Uterus (tissue), 4 donors: ENCODE measurements around the gene LRWD1. TPM values are rescaled to one million over a fixed set of nuclear protein-coding genes. Genes with fewer than 3 reads are reported as not detected.

ENCODE experiments used
- DNase-seq, 2 donors: peaks; one replicate each; pipeline ENCODE4 v3.0.0-alpha.2; 2019 to 2020
- H3K27ac ChIP-seq, 2 donors: fragments of 200-600 bp; sonication (generic); 1 replicate in 1 of 2; 2 replicates in 1 of 2; pipeline ENCODE4 v1.5.1; 2016 to 2018
- H3K27me3 ChIP-seq, 2 donors: fragments of 200-600 bp; sonication (generic); one replicate each; pipeline ENCODE4 v1.5.1; 2018 to 2019; ENCODE audit warnings: control low read depth in 1 of 2
- H3K36me3 ChIP-seq, 2 donors: fragments of 200-600 bp; sonication (generic); one replicate each; pipeline ENCODE4 v1.5.1; 2019; ENCODE audit warnings: control low read depth in 1 of 2
- H3K4me1 ChIP-seq, 2 donors: fragments of 200-600 bp; sonication (generic); one replicate each; pipeline ENCODE4 v1.5.1; 2018 to 2019; ENCODE audit warnings: control low read depth in 1 of 2
- H3K4me3 ChIP-seq, 2 donors: fragments of 200-600 bp; sonication (generic); 1 replicate in 1 of 2; 2 replicates in 1 of 2; pipeline ENCODE4 v1.5.1; 2018 to 2019; ENCODE audit warnings: mild to moderate bottlenecking in 1 of 2
- H3K9me3 ChIP-seq, 2 donors: fragments of 200-600 bp; sonication (generic); one replicate each; pipeline ENCODE4 v1.5.1; 2019; ENCODE audit warnings: control low read depth in 1 of 2
- POLR2A ChIP-seq, 2 donors: fragments of 450-650 bp; IDR thresholded peaks; one replicate each; pipeline ENCODE4 v1.6.1; 2016; ENCODE audit warnings: antibody characterized with exemption in 2 of 2, mild to moderate bottlenecking in 1 of 2, moderate library complexity in 1 of 2
- intact Hi-C: fragments of 100-400 bp; cut with DNase I; formaldehyde crosslinking; loops from one replicate; pipeline ENCODE4 v1.15.1; 2023; ENCODE audit warnings: low total_unique reads
- total RNA-seq, 4 donors: library from RNA; depleted of rRNA in 3 of 4; stranded (reverse); fragments of >200 nt in 3 of 4; gene quantifications; one replicate each; pipeline versions ENCODE4 v1.1.0 to v1.2.4, GENCODE V29; 2014 to 2023
- TF ChIP-seq, protein P1 (sequence below), 4 experiments: fragments of 200-600 bp in 2 of 4; fragments of 450-650 bp in 2 of 4; sonication (generic) in 2 of 4; IDR thresholded peaks; one replicate each; pipeline ENCODE4 v1.5.1; 2016 to 2019; ENCODE audit warnings: antibody characterized with exemption in 4 of 4, mild to moderate bottlenecking in 2 of 4, moderate library complexity in 1 of 4
- donor health status: DM: yes; HTN: yes; CAD: no.

Gene LRWD1
- total RNA-seq, 4 donors from 2014 or later, result 16.7 to 25.6 (median 22.4) TPM

DNA sequence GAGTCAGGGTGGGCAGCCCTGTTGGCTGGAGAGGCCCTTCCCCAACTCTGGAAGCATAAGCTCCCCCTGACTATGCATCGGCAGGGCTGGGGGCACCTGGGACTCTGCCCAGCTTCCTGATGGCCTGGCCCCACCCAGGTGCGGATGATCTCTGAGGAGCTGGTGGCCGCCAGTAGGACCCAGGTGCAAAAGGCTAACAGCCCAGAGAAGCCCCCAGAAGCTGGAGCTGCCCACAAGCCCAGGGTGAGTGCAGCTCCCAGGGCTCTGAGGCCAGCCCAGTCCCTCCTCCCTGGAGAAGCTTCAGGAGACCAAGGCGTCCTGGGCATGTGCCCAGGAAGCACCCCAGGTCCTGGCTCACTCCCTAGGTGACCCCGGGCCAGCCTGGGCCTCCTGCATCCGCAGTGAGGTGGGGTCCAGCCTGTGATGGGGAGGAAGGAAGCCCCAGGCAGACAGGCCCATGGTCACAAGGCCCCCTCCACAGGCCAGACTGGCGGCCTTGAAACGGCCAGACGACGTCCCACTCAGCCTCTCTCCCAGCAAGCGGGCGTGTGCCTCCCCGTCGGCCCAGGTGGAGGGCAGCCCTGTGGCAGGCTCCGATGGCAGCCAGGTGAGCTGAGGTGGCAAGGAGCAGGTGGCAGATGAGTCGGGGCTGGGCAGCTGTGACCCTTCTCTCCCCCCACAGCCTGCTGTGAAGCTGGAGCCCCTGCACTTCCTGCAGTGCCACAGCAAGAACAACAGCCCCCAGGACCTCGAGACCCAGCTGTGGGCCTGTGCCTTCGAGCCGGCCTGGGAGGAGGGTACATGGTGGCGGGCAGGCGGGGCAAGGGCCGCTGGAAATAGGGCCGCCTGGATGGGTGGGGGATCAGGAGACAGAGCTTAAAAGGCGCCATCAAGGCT is 3.0 kb downstream of the LRWD1 start:
- no peak for DNase-seq
- Histone ChIP-seq H3K36me3 (no peaks in the 10 kb centered on the region), H3K9me3 (no peaks in the 10 kb centered on the region), H3K4me1 (peaks cover 6 to 11% of the 10 kb centered on the region in 2 donors), H3K27ac (no peak overlapping the region), H3K4me3 (no peak overlapping the region), H3K27me3 (no peaks in the 10 kb centered on the region)
- TF ChIP-seq, protein P1, sequence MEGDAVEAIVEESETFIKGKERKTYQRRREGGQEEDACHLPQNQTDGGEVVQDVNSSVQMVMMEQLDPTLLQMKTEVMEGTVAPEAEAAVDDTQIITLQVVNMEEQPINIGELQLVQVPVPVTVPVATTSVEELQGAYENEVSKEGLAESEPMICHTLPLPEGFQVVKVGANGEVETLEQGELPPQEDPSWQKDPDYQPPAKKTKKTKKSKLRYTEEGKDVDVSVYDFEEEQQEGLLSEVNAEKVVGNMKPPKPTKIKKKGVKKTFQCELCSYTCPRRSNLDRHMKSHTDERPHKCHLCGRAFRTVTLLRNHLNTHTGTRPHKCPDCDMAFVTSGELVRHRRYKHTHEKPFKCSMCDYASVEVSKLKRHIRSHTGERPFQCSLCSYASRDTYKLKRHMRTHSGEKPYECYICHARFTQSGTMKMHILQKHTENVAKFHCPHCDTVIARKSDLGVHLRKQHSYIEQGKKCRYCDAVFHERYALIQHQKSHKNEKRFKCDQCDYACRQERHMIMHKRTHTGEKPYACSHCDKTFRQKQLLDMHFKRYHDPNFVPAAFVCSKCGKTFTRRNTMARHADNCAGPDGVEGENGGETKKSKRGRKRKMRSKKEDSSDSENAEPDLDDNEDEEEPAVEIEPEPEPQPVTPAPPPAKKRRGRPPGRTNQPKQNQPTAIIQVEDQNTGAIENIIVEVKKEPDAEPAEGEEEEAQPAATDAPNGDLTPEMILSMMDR (IDR thresholded peaks at IDR 0.05), result no peak
- no peak for TF ChIP-seq POLR2A (IDR thresholded peaks at IDR 0.05)
- intact Hi-C loops, result no loop called here

DNA sequence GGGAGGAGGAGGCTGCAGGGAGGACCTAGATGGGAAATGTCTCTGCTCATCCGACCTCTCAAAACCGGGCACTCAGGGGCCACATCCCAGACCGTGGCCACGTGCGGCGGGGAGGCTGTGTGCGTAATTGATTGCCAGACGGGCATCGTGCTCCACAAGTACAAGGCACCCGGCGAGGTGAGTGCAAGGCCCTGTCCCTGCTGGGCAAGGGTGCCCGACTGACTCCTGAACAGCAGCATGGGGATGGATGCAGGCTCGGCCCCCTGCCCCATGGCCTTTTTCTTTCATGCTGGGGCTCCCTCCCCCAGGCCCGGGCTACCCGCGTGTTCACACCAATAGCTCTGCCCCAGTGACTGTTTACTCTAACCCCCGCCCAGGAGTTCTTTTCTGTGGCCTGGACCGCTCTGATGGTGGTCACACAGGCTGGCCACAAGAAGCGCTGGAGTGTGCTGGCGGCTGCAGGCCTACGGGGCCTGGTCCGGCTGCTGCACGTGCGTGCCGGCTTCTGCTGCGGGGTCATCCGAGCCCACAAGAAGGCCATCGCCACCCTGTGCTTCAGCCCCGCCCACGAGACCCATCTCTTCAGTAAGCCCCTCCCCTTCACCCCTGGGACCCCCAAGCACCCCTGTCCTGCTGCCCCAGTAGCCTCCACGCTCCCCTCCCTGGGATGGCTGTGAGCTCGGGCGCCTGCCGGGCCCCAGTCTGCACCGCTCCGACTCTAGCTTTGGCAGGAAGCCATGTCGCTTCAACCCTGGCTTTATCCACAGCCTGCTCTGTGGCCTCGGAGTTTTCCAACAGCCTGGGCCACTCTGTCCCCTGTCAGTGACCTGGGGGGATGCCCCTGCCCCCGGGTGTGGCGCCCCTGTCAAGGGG is 3.9 kb downstream of the LRWD1 start:
- Histone ChIP-seq H3K27me3 (no peaks in the 10 kb centered on the region), H3K27ac (no peak overlapping the region), H3K4me1 (peaks cover 4 to 9% of the 10 kb centered on the region in 2 donors), H3K36me3 (no peaks in the 10 kb centered on the region), H3K9me3 (no peaks in the 10 kb centered on the region), H3K4me3 (no peak overlapping the region)
- no peak for TF ChIP-seq POLR2A (IDR thresholded peaks at IDR 0.05)
- TF ChIP-seq, protein P1 (IDR thresholded peaks at IDR 0.05), result no peak
- intact Hi-C loops, result no loop called here
- no peak for DNase-seq

DNA sequence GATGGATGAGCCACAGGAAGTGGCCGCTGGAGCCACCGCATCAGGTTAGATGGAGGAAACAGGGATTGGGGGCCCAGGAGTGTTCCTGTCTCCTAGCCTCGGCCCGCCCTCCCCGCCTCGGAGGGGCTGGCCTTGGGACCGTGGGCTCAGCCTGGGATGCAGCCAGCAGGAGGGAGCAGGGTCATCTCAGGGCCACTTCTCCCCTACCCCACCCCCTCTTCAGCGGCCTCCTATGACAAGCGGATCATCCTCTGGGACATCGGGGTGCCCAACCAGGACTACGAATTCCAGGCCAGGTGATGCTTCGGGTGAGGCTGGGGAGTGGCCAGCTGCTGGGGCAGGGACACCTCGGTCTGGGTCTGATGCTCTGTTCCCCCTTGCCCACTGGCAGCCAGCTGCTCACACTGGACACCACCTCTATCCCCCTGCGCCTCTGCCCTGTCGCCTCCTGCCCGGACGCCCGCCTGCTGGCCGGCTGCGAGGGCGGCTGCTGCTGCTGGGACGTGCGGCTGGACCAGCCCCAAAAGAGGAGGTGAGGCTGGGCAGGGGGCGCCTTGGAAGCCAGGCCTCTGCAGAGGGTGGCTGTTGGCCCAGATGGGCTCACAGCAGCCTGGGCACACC is 4.7 kb downstream of the LRWD1 start:
- no peaks in the 10 kb centered on the region for H3K36me3 ChIP-seq
- no peak for DNase-seq
- H3K27ac ChIP-seq, result no peak overlapping the region
- intact Hi-C loops, result no loop called here
- no peaks in the 10 kb centered on the region for H3K9me3 ChIP-seq
- H3K4me1 ChIP-seq, result peaks cover 0 to 5% of the 10 kb centered on the region in 2 donors
- TF ChIP-seq, protein P1 (IDR thresholded peaks at IDR 0.05), result no peak
- TF ChIP-seq POLR2A (IDR thresholded peaks at IDR 0.05), result no peak
- no peaks in the 10 kb centered on the region for H3K27me3 ChIP-seq
- no peak overlapping the region for H3K4me3 ChIP-seq

DNA sequence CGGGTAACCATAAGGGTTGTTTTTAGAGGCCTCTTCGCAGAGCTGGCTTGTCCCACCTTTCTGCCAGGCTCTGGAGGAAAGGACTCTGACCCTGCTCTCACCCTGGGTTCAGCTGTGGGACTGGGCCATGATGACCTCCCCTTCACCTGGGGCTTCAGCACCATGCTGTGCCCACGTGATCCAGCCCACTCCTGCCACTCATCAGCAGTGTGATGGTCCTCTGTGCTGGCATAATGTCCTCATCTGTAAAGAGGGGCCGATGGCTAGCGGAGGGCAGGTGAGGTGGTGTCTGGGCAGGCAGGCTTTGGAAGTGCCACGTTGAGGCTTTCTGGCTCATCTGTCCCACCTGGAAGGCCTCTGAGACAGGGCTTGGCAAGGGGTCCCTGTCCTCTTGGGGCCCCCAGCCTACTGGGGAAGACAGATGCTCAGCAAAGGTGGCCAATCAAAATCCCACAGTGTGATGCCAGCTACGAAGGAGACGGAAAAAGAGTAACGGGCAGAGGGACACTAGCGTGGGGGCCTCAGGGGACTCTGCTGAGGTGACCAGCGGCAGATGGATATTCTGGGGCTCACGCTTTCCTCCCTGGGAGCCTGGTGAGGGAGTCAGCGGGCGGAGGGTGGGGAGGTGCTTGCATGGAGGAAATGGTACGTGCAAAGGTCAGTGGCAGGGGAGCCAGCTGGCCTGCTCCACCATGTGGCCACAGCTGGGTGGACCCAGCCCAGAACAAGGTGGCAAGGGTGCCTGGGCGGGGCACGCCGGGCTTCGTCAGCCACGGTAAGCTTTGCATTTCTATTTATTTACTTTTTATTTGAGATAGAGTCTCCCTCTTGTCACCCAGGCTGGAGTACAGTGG is 5.4 kb downstream of the LRWD1 start:
- Histone ChIP-seq H3K36me3 (no peaks in the 10 kb centered on the region), H3K27me3 (no peaks in the 10 kb centered on the region), H3K9me3 (no peaks in the 10 kb centered on the region), H3K27ac (no peak overlapping the region), H3K4me3 (no peak overlapping the region), H3K4me1 (peaks cover 0 to 5% of the 10 kb centered on the region in 2 donors)
- intact Hi-C loops, result no loop called here
- TF ChIP-seq, protein P1 (IDR thresholded peaks at IDR 0.05), result no peak
- TF ChIP-seq POLR2A (IDR thresholded peaks at IDR 0.05), result no peak
- no peak for DNase-seq
